HepG2 (cell line): ENCODE results near the gene RTP2. TPM values are rescaled to one million over a fixed set of nuclear protein-coding genes. Genes with fewer than 3 reads are reported as not detected.
A peak's percentile ranks its signal among the peaks of the same experiment; 100 is the strongest.

Experiments used
- AHR ChIP-seq: IDR thresholded peaks from 2 replicates; pipeline ENCODE4 v1.6.1; 2018; ENCODE audit warnings: missing genetic modification reagents, missing compliant biosample characterization
- SMYD3 ChIP-seq: sonication (generic); formaldehyde crosslinking; IDR thresholded peaks from 2 replicates; pipeline ENCODE4 v1.8.1; 2023; ENCODE audit warnings: mild to moderate bottlenecking, missing genetic modification reagents
- SP5 ChIP-seq: IDR thresholded peaks from 2 replicates; pipeline ENCODE4 v1.6.1; 2016; ENCODE audit warnings: low read depth, borderline replicate concordance
- ZNF562 ChIP-seq: sonication (generic); formaldehyde crosslinking; IDR thresholded peaks from 2 replicates; pipeline ENCODE4 v1.8.0; 2022; ENCODE audit warnings: missing genetic modification reagents, borderline replicate concordance
- polyA plus RNA-seq, 8 experiments: library from polyadenylated mRNA; depleted of rRNA in 3 of 8; stranded (reverse) in 7 of 8; unstranded in 1 of 8; fragments of >200 nt; fragmentation: Illumina TruSeq in 4 of 8; extraction: Trizol in 4 of 8; gene quantifications; 2 replicates each; pipeline versions ENCODE4 v1.2.1 to v1.2.3, GENCODE V29; 2011 to 2016; ENCODE audit warnings: low read depth in 4 of 8, missing spikeins in 1 of 8, mixed read lengths in 1 of 8; ENCODE audit not compliant: insufficient read depth in 1 of 8
- total RNA-seq, 5 experiments: library from RNA; depleted of rRNA; stranded (reverse); fragments of >200 nt; fragmentation: Illumina TruSeq; extraction: Trizol; gene quantifications; 2 replicates each; pipeline ENCODE4 v1.2.3, GENCODE V29; 2016; ENCODE audit warnings: low read depth in 1 of 5
- TF ChIP-seq, protein P1 (sequence below): sonication (generic); formaldehyde crosslinking; IDR thresholded peaks from 2 replicates; pipeline ENCODE4 v1.5.0; 2020; ENCODE audit warnings: mild to moderate bottlenecking, missing genetic modification reagents
- TF ChIP-seq, protein P2 (sequence below): IDR thresholded peaks from 2 replicates; pipeline ENCODE4 v1.6.1; 2012; ENCODE audit warnings: low read depth, low read length, improper control_type of control experiment
- TF ChIP-seq, protein P3 (sequence below): fragments of 450-650 bp; IDR thresholded peaks from 2 replicates; pipeline ENCODE4 v1.6.1; 2017
- TF ChIP-seq, protein P4 (sequence below): sonication (generic); formaldehyde crosslinking; IDR thresholded peaks from 2 replicates; pipeline ENCODE4 v1.4.0; 2020; ENCODE audit warnings: mild to moderate bottlenecking, missing genetic modification reagents
- TF ChIP-seq, protein P5 (sequence below): sonication (generic); formaldehyde crosslinking; conservative IDR thresholded peaks from 2 replicates; pipeline ENCODE4 v1.4.0; 2020; ENCODE audit warnings: missing genetic modification reagents
- TF ChIP-seq, protein P6 (sequence below): sonication (generic); formaldehyde crosslinking; IDR thresholded peaks from 2 replicates; pipeline ENCODE4 v1.4.0; 2020; ENCODE audit warnings: missing genetic modification reagents
- TF ChIP-seq, protein P7 (sequence below): sonication (generic); formaldehyde crosslinking; IDR thresholded peaks from 2 replicates; pipeline ENCODE4 v1.5.0; 2020; ENCODE audit warnings: missing genetic modification reagents

RTP2 gene
- total and polyA plus RNA-seq, 2 of the 13 experiments (the other 11 are each of a cell fraction or from before 2014, with no cell fraction given), result not detected

DNA sequence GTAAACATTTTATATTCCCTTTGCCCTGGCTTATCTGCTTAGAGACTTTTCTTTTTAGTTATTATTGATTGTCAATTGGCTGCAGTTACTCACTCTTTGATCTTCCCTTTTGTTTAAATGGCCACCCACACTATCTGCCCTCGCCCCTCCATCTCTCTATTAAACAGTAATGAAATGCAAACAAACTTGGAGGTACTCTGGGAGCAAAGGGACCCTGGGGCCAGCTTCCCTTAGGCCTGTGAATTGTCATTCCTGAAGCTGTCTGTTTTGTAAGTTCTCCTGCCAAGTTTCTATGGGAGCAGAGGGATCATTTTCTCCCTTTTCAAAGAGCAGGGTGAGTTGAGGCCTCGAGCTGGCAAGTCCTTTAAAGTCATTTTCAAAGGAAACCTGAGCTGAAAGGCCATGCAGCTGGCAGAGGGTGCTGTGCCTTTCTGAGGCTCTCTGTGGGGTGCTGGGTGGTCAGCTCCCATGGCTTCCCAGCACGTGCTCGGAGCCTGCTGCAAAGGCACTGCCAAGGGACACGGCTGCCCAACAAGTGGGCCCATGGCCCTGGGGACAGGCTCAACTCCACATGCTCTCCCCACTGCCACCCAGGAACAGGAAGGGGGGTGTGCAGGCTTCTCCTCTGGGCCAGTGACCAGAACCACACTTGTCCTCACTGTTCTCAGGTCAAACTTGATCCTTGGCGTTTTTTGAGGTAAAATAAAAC lies 17.4 kb upstream of the RTP2 start (continued):
- TF ChIP-seq, protein P1, sequence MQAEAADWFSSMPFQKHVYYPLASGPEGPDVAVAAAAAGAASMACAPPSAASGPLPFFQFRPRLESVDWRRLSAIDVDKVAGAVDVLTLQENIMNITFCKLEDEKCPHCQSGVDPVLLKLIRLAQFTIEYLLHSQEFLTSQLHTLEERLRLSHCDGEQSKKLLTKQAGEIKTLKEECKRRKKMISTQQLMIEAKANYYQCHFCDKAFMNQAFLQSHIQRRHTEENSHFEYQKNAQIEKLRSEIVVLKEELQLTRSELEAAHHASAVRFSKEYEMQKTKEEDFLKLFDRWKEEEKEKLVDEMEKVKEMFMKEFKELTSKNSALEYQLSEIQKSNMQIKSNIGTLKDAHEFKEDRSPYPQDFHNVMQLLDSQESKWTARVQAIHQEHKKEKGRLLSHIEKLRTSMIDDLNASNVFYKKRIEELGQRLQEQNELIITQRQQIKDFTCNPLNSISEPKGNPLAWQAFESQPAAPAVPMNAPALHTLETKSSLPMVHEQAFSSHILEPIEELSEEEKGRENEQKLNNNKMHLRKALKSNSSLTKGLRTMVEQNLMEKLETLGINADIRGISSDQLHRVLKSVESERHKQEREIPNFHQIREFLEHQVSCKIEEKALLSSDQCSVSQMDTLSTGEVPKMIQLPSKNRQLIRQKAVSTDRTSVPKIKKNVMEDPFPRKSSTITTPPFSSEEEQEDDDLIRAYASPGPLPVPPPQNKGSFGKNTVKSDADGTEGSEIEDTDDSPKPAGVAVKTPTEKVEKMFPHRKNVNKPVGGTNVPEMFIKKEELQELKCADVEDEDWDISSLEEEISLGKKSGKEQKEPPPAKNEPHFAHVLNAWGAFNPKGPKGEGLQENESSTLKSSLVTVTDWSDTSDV (CRISPR knock-in tag), result no peak
- TF ChIP-seq ZNF562 (CRISPR knock-in tag) (no peak), SP5 (CRISPR knock-in tag) (peak; percentile 53; the same call in 1 of the 2 replicates), AHR (no peak), SMYD3 (CRISPR knock-in tag) (no peak)
- TF ChIP-seq, protein P2, sequence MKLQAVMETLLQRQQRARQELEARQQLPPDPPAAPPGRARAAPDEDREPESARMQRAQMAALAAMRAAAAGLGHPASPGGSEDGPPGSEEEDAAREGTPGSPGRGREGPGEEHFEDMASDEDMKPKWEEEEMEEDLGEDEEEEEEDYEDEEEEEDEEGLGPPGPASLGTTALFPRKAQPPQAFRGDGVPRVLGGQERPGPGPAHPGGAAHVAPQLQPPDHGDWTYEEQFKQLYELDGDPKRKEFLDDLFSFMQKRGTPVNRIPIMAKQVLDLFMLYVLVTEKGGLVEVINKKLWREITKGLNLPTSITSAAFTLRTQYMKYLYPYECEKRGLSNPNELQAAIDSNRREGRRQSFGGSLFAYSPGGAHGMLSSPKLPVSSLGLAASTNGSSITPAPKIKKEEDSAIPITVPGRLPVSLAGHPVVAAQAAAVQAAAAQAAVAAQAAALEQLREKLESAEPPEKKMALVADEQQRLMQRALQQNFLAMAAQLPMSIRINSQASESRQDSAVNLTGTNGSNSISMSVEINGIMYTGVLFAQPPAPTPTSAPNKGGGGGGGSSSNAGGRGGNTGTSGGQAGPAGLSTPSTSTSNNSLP, result peak; percentile 73
- TF ChIP-seq, protein P3, sequence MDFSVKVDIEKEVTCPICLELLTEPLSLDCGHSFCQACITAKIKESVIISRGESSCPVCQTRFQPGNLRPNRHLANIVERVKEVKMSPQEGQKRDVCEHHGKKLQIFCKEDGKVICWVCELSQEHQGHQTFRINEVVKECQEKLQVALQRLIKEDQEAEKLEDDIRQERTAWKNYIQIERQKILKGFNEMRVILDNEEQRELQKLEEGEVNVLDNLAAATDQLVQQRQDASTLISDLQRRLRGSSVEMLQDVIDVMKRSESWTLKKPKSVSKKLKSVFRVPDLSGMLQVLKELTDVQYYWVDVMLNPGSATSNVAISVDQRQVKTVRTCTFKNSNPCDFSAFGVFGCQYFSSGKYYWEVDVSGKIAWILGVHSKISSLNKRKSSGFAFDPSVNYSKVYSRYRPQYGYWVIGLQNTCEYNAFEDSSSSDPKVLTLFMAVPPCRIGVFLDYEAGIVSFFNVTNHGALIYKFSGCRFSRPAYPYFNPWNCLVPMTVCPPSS, result no peak
- TF ChIP-seq, protein P4, sequence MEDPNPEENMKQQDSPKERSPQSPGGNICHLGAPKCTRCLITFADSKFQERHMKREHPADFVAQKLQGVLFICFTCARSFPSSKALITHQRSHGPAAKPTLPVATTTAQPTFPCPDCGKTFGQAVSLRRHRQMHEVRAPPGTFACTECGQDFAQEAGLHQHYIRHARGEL (CRISPR knock-in tag), result no peak
- TF ChIP-seq, protein P5, sequence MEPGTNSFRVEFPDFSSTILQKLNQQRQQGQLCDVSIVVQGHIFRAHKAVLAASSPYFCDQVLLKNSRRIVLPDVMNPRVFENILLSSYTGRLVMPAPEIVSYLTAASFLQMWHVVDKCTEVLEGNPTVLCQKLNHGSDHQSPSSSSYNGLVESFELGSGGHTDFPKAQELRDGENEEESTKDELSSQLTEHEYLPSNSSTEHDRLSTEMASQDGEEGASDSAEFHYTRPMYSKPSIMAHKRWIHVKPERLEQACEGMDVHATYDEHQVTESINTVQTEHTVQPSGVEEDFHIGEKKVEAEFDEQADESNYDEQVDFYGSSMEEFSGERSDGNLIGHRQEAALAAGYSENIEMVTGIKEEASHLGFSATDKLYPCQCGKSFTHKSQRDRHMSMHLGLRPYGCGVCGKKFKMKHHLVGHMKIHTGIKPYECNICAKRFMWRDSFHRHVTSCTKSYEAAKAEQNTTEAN (CRISPR knock-in tag), result no peak
- TF ChIP-seq, protein P6, sequence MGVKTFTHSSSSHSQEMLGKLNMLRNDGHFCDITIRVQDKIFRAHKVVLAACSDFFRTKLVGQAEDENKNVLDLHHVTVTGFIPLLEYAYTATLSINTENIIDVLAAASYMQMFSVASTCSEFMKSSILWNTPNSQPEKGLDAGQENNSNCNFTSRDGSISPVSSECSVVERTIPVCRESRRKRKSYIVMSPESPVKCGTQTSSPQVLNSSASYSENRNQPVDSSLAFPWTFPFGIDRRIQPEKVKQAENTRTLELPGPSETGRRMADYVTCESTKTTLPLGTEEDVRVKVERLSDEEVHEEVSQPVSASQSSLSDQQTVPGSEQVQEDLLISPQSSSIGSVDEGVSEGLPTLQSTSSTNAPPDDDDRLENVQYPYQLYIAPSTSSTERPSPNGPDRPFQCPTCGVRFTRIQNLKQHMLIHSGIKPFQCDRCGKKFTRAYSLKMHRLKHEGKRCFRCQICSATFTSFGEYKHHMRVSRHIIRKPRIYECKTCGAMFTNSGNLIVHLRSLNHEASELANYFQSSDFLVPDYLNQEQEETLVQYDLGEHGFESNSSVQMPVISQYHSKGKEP, result no peak
- TF ChIP-seq, protein P7, sequence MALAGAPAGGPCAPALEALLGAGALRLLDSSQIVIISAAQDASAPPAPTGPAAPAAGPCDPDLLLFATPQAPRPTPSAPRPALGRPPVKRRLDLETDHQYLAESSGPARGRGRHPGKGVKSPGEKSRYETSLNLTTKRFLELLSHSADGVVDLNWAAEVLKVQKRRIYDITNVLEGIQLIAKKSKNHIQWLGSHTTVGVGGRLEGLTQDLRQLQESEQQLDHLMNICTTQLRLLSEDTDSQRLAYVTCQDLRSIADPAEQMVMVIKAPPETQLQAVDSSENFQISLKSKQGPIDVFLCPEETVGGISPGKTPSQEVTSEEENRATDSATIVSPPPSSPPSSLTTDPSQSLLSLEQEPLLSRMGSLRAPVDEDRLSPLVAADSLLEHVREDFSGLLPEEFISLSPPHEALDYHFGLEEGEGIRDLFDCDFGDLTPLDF (CRISPR knock-in tag), result no peak
